GM12878 (cell line): ENCODE measurements around the gene TRPM3. TPM values are rescaled to one million over a fixed set of nuclear protein-coding genes. Genes with fewer than 3 reads are reported as not detected.

Experiments
- ATAC-seq: fragments of 200-7000 bp; cut with Tn5 transposase; 3 replicates; pipeline ENCODE4 v1.9.1; 2020; ENCODE audit warnings: mild to moderate bottlenecking, moderate library complexity
- BruUV-seq: library from RNA; stranded (reverse); fragments of 400-500 nt; replicated peaks from 2 replicates; lab custom pipeline; 2021; lab: Mats Ljungman, UMichigan
- CTCF ChIA-PET: fragments of 300-600 bp; sonication (Branson Sonifier 250); formaldehyde crosslinking; extraction: SDS; loops from one replicate; lab custom pipeline; 2021; ENCODE audit warnings: inconsistent platforms; lab: Yijun Ruan, JAX
- POLR2A ChIA-PET: fragments of 350-600 bp; formaldehyde crosslinking; extraction: SDS; loops from one replicate; lab custom pipeline; 2021; ENCODE audit warnings: inconsistent platforms; lab: Charles Lee
- RAD21 ChIA-PET: fragments of 300-600 bp; sonication (Branson Sonifier 250); formaldehyde crosslinking; loops from one replicate; lab custom pipeline; 2023; ENCODE audit warnings: antibody characterized with exemption; ENCODE audit not compliant: unreplicated experiment; lab: Charles Lee
- SMC1A ChIA-PET: fragments of 300-600 bp; sonication (Branson Sonifier 250); formaldehyde crosslinking; loops from one replicate; lab custom pipeline; 2023; ENCODE audit not compliant: unreplicated experiment, uncharacterized antibody; lab: Charles Lee
- DNase-seq: peaks from one replicate; pipeline ENCODE4 v3.0.0-alpha.2; 2011; ENCODE audit warnings: low read depth, low spot score
- FAIRE-seq: peaks from 3 replicates; lab custom pipeline; 2011; peaks lifted over from hg19 to GRCh38; lab: Jason Lieb, UNC
- H2AFZ ChIP-seq: 2 replicates; pipeline ENCODE4 v1.6.0; 2011; ENCODE audit warnings: low read depth, low read length, control low read depth; ENCODE audit not compliant: control insufficient read depth
- H3K27ac ChIP-seq: 2 replicates; pipeline ENCODE4 v1.5.1; 2011; ENCODE audit warnings: control low read depth; ENCODE audit not compliant: control insufficient read depth, insufficient read depth
- H3K27me3 ChIP-seq, 2 experiments: replicated peaks in 1 of 2; 2 replicates each; pipeline versions ENCODE4 v1.6.0 to v1.6.1; 2011; ENCODE audit warnings: low read length in 1 of 2; ENCODE audit not compliant: control insufficient read depth in 2 of 2, insufficient read depth in 2 of 2
- H3K36me3 ChIP-seq, 2 experiments: 2 replicates each; pipeline ENCODE4 v1.5.1; 2011; ENCODE audit warnings: low read length in 1 of 2; ENCODE audit not compliant: control insufficient read depth in 2 of 2, insufficient read depth in 2 of 2
- H3K4me1 ChIP-seq: 2 replicates; pipeline ENCODE4 v1.6.1; 2011; ENCODE audit warnings: mild to moderate bottlenecking, low read length, moderate library complexity, mixed read lengths; ENCODE audit not compliant: control insufficient read depth, insufficient read depth
- H3K4me2 ChIP-seq: 2 replicates; pipeline ENCODE4 v1.6.0; 2011; ENCODE audit warnings: control low read depth; ENCODE audit not compliant: control insufficient read depth, insufficient read depth
- H3K4me3 ChIP-seq: fragments of 200-600 bp; sonication (generic); 2 replicates; pipeline ENCODE4 v1.5.1; 2016
- H3K79me2 ChIP-seq: 2 replicates; pipeline ENCODE4 v1.6.0; 2011; ENCODE audit warnings: low read length; ENCODE audit not compliant: control insufficient read depth, insufficient read depth
- H3K9ac ChIP-seq: 2 replicates; pipeline ENCODE4 v1.8.0; 2011; ENCODE audit warnings: low read length, control low read depth, mixed read lengths; ENCODE audit not compliant: control insufficient read depth, insufficient read depth
- H3K9me3 ChIP-seq: replicated peaks from 3 replicates; pipeline ENCODE4 v1.5.1; 2011; ENCODE audit warnings: mild to moderate bottlenecking, low read length; ENCODE audit not compliant: control insufficient read depth, insufficient read depth
- H4K20me1 ChIP-seq: 2 replicates; pipeline ENCODE4 v1.6.0; 2011; ENCODE audit not compliant: control insufficient read depth, insufficient read depth
- BHLHE40 ChIP-seq, 2 experiments: fragments of 450-650 bp in 1 of 2; IDR thresholded peaks; 2 replicates each; pipeline ENCODE4 v1.6.1; 2011 to 2017; ENCODE audit warnings: low read depth in 2 of 2, borderline replicate concordance in 1 of 2, improper control_type of control experiment in 1 of 2, low read length in 1 of 2, mild to moderate bottlenecking in 1 of 2
- BRCA1 ChIP-seq: IDR thresholded peaks from 2 replicates; pipeline ENCODE4 v1.6.1; 2011; ENCODE audit warnings: low read depth, low read length, improper control_type of control experiment
- CBX3 ChIP-seq: fragments of 200-600 bp; sonication (generic); IDR thresholded peaks from 2 replicates; pipeline ENCODE4 v1.6.1; 2016; ENCODE audit warnings: low read depth, borderline replicate concordance
- CHD2 ChIP-seq: IDR thresholded peaks from 2 replicates; pipeline ENCODE4 v1.6.1; 2011; ENCODE audit warnings: low read depth, low read length, improper control_type of control experiment, borderline replicate concordance
- E2F8 ChIP-seq: fragments of 450-650 bp; IDR thresholded peaks from 2 replicates; pipeline ENCODE4 v1.6.1; 2018; ENCODE audit warnings: mild to moderate bottlenecking, low read depth, moderate library complexity; ENCODE audit not compliant: partially characterized antibody
- IRF3 ChIP-seq: fragments of 450-650 bp; IDR thresholded peaks from 2 replicates; pipeline ENCODE4 v1.6.1; 2014; ENCODE audit warnings: mild to moderate bottlenecking
- IRF4 ChIP-seq: IDR thresholded peaks from 2 replicates; pipeline ENCODE4 v1.6.1; 2011; ENCODE audit warnings: low read depth, low read length
- LARP7 ChIP-seq: fragments of 450-650 bp; IDR thresholded peaks from 2 replicates; pipeline ENCODE4 v1.6.1; 2017; ENCODE audit warnings: mild to moderate bottlenecking
- MEF2A ChIP-seq: IDR thresholded peaks from 2 replicates; pipeline ENCODE4 v1.6.1; 2011; ENCODE audit warnings: low read depth, mild to moderate bottlenecking, low read length, moderate library complexity; ENCODE audit not compliant: insufficient read depth
- NR2C1 ChIP-seq: fragments of 450-650 bp; IDR thresholded peaks from 2 replicates; pipeline ENCODE4 v1.6.1; 2017; ENCODE audit warnings: antibody characterized with exemption, mild to moderate bottlenecking, moderate library complexity
- POLR2AphosphoS2 ChIP-seq: IDR thresholded peaks from 2 replicates; pipeline ENCODE4 v1.6.1; 2011; ENCODE audit warnings: low read depth, mild to moderate bottlenecking, low read length, improper control_type of control experiment, moderate library complexity
- SKIL ChIP-seq: fragments of 450-650 bp; IDR thresholded peaks from 2 replicates; pipeline ENCODE4 v1.6.1; 2017; ENCODE audit warnings: mild to moderate bottlenecking, low read depth, inconsistent platforms; ENCODE audit not compliant: poor library complexity, severe bottlenecking
- TAF1 ChIP-seq: IDR thresholded peaks from 2 replicates; pipeline ENCODE4 v1.6.1; 2011; ENCODE audit warnings: mild to moderate bottlenecking, low read depth, low read length, borderline replicate concordance
- TARDBP ChIP-seq: IDR thresholded peaks from 2 replicates; pipeline ENCODE4 v1.6.1; 2016; ENCODE audit warnings: borderline replicate concordance
- TCF7 ChIP-seq: IDR thresholded peaks from 2 replicates; pipeline ENCODE4 v1.6.1; 2014; ENCODE audit warnings: antibody characterized with exemption, borderline replicate concordance
- USF2 ChIP-seq: IDR thresholded peaks from 2 replicates; pipeline ENCODE4 v1.6.1; 2011; ENCODE audit warnings: low read depth, low read length, improper control_type of control experiment, borderline replicate concordance
- in situ Hi-C: fragments of 300-500 bp; cut with MboI; formaldehyde crosslinking; loops from 9 replicates; pipeline ENCODE4 v1.14.3; 2018; ENCODE audit warnings: mixed read lengths
- intact Hi-C: fragments of 100-400 bp; cut with micrococcal nuclease; formaldehyde crosslinking; loops from one replicate; pipeline ENCODE4 v1.14.2; 2022; ENCODE audit not compliant: unreplicated experiment
- polyA plus RNA-seq, 11 experiments: library from polyadenylated mRNA; depleted of rRNA in 4 of 11; unstranded in 6 of 11; stranded (reverse) in 5 of 11; fragments of >200 nt; fragmentation: Nextera tagmentation in 4 of 11; fragmentation: Illumina TruSeq in 1 of 11; extraction: Ambion mirVana in 4 of 11; extraction: Trizol in 1 of 11; gene quantifications; 1 replicate in 1 of 11; 2 replicates in 10 of 11; pipeline versions ENCODE4 v1.2.1 to v1.2.3, GENCODE V29; 2011 to 2016; ENCODE audit warnings: inconsistent platforms in 2 of 11, missing spikeins in 2 of 11, low read depth in 1 of 11
- total RNA-seq, 4 experiments: library from RNA; depleted of rRNA in 3 of 4; stranded (reverse); fragments of >200 nt in 3 of 4; fragmentation: Illumina TruSeq in 1 of 4; extraction: Trizol in 1 of 4; gene quantifications; 2 replicates each; pipeline versions ENCODE4 v1.2.1 to v1.2.3, GENCODE V29; 2013 to 2021

The TRPM3 gene
- total and polyA plus RNA-seq, 10 of the 15 experiments (the other 5 are each of a cell fraction or from before 2014, with no cell fraction given): not detected

GRCh38 chr9:70832492-70832891 lies 288.9 kb downstream of the TRPM3 start:
- Histone ChIP-seq H3K4me2 (no peak overlapping the region), H3K36me3 (no peaks in the 10 kb centered on the region), H3K9ac (no peak overlapping the region), H3K79me2 (no peaks in the 10 kb centered on the region), H3K27ac (no peak overlapping the region), H2AFZ (no peak overlapping the region), H3K27me3 (peaks cover 0 to 2% of the 10 kb centered on the region in 2 experiments; a peak in 2 of 4 replicates), H4K20me1 (no peaks in the 10 kb centered on the region), H3K4me1 (no peaks in the 10 kb centered on the region), H3K4me3 (no peak overlapping the region), H3K9me3 (no peaks in the 10 kb centered on the region)
- DNase-seq: no peak
- RAD21 ChIA-PET: no interaction called here
- FAIRE-seq: no peak
- intact Hi-C loops (no loop called here), in situ Hi-C loops (no loop called here)
- SMC1A ChIA-PET: no interaction called here
- POLR2A ChIA-PET: no interaction called here
- BruUV-seq: no TSS peak
- ATAC-seq: no peak
- CTCF ChIA-PET: interaction anchor here (0.9 kb wide), 1 partner anchor 192 kb away, joined by 3 read pairs; no protein-coding TSS in a partner anchor
- no peak for TF ChIP-seq CHD2
- TF ChIP-seq POLR2AphosphoS2: no peak
- no peak for TF ChIP-seq BHLHE40 (IDR thresholded peaks at IDR 0.05; ENCODE audit: borderline replicate concordance in 1 of 2, low read depth in 2 of 2, low read length in 1 of 2)
- no peak for TF ChIP-seq USF2
- no peak for TF ChIP-seq LARP7
- no peak for TF ChIP-seq TARDBP
- TF ChIP-seq TAF1: no peak
- TF ChIP-seq MEF2A: no peak
- TF ChIP-seq BRCA1: no peak
- no peak for TF ChIP-seq NR2C1
- no peak for TF ChIP-seq E2F8
- no peak for TF ChIP-seq TCF7
- no peak for TF ChIP-seq IRF4
- TF ChIP-seq SKIL: no peak
- no peak for TF ChIP-seq IRF3
- no peak for TF ChIP-seq CBX3
